Gastrocnemius medialis (tissue), 4 donors: ENCODE measurements around the gene DPEP1. TPM values are rescaled to one million over a fixed set of nuclear protein-coding genes. Genes with fewer than 3 reads are reported as not detected.
"Not testable (repeated sequence)": the region's sequence is repeated elsewhere in the genome, so short reads cannot be mapped to it uniquely, and the experiment has no call there.

Experiments used
- ATAC-seq, 2 donors: fragments of 150-250 bp; one replicate each; pipeline ENCODE4 v1.9.1; 2016
- DNase-seq, 2 donors: peaks; one replicate each; pipeline ENCODE4 v3.0.0-alpha.2; 2019
- H3K27ac ChIP-seq, 4 donors: fragments of 200-600 bp; sonication (generic); 1 replicate in 1 of 4; 2 replicates in 3 of 4; pipeline ENCODE4 v1.5.1; 2016 to 2018; ENCODE audit warnings: mild to moderate bottlenecking in 2 of 4, moderate library complexity in 1 of 4
- H3K27me3 ChIP-seq, 3 donors: fragments of 200-600 bp; sonication (generic) in 2 of 3; 1 replicate in 1 of 3; 2 replicates in 2 of 3; pipeline versions ENCODE4 v1.5.1 to v1.6.0; 2016 to 2019; ENCODE audit warnings: mild to moderate bottlenecking in 1 of 3, moderate library complexity in 1 of 3
- H3K36me3 ChIP-seq, 2 donors: fragments of 200-600 bp; sonication (generic) in 1 of 2; one replicate each; pipeline ENCODE4 v1.5.1; 2017 to 2018
- H3K4me1 ChIP-seq, 2 donors: fragments of 200-600 bp; sonication (generic) in 1 of 2; one replicate each; pipeline ENCODE4 v1.5.1; 2016 to 2017; ENCODE audit warnings: mild to moderate bottlenecking in 2 of 2
- H3K4me3 ChIP-seq, 4 donors: fragments of 200-600 bp; sonication (generic) in 3 of 4; 1 replicate in 1 of 4; 2 replicates in 3 of 4; pipeline ENCODE4 v1.5.1; 2016 to 2019; ENCODE audit warnings: mild to moderate bottlenecking in 2 of 4
- H3K9me3 ChIP-seq, 3 donors: fragments of 200-600 bp; sonication (generic) in 2 of 3; 1 replicate in 1 of 3; 2 replicates in 2 of 3; pipeline ENCODE4 v1.5.1; 2016 to 2019
- CTCF ChIP-seq, 5 experiments: fragments of 450-650 bp in 3 of 5; fragments of 200-600 bp in 2 of 5; sonication (generic) in 2 of 5; IDR thresholded peaks in 4 of 5; conservative IDR thresholded peaks in 1 of 5; 1 replicate in 4 of 5; 2 replicates in 1 of 5; pipeline ENCODE4 v1.5.1; 2016 to 2019; ENCODE audit warnings: antibody characterized with exemption in 5 of 5, mild to moderate bottlenecking in 3 of 5, moderate library complexity in 3 of 5
- POLR2A ChIP-seq, 2 donors: fragments of 450-650 bp; IDR thresholded peaks; one replicate each; pipeline ENCODE4 v1.6.1; 2017; ENCODE audit warnings: antibody characterized with exemption in 2 of 2, mild to moderate bottlenecking in 2 of 2, moderate library complexity in 2 of 2
- in situ Hi-C, 4 donors: fragments of 200-750 bp; cut with MboI; loops; one replicate each; pipeline versions ENCODE4 v1.15.0 to v1.8.0; 2017; ENCODE audit warnings: low sequenced_read_pairs in 4 of 4
- intact Hi-C: fragments of 100-400 bp; cut with DNase I; formaldehyde crosslinking; loops from one replicate; pipeline ENCODE4 v1.15.1; 2023; ENCODE audit warnings: low total_unique reads
- total RNA-seq, 4 donors: library from RNA; depleted of rRNA; stranded (reverse); fragments of >200 nt; gene quantifications; one replicate each; pipeline versions ENCODE4 v1.1.0 to v1.2.3, GENCODE V29; 2016

Gene DPEP1
- total RNA-seq, 4 donors from 2014 or later = not detected

- Histone ChIP-seq H3K27ac (no peak overlapping the region), H3K27me3 (no peaks in the 10 kb centered on the region), H3K4me3 (no peak overlapping the region), H3K4me1 (no peaks in the 10 kb centered on the region), H3K9me3 (no peaks in the 10 kb centered on the region), H3K36me3 (peaks cover 0 to under 1% of the 10 kb centered on the region in 2 donors)
- DNase-seq (no peak), ATAC-seq (no peak)
- TF ChIP-seq CTCF (IDR thresholded peaks at IDR 0.05 in 4 of 5, conservative IDR thresholded peaks at IDR 0.05 in 1 of 5) (no peak), POLR2A (IDR thresholded peaks at IDR 0.05) (no peak)
- in situ Hi-C loops (no loop called here), intact Hi-C loops (no loop called here)
Observed at GRCh38 chr16:89668790-89669158, 55.3 kb downstream of the DPEP1 start.

- no peak overlapping the region for H3K27ac ChIP-seq
- no peaks in the 10 kb centered on the region for H3K36me3 ChIP-seq
- TF ChIP-seq CTCF (IDR thresholded peaks at IDR 0.05 in 4 of 5, conservative IDR thresholded peaks at IDR 0.05 in 1 of 5) (no peak), POLR2A (IDR thresholded peaks at IDR 0.05) (no peak)
- no peak overlapping the region for H3K4me3 ChIP-seq
- H3K27me3 ChIP-seq = no peaks in the 10 kb centered on the region
- no peaks in the 10 kb centered on the region for H3K9me3 ChIP-seq
- intact Hi-C loops = no loop called here
- no peak for ATAC-seq
- no peak for DNase-seq
- in situ Hi-C loops = no loop called here
- no peaks in the 10 kb centered on the region for H3K4me1 ChIP-seq
Observed at GRCh38 chr16:89669755-89670154, 56.3 kb downstream of the DPEP1 start.

GRCh38 chr16:89670496-89671431, 57.3 kb downstream of the DPEP1 start:
- Histone ChIP-seq H3K36me3 (no peaks in the 10 kb centered on the region), H3K4me1 (no peaks in the 10 kb centered on the region), H3K27ac (no peak overlapping the region), H3K27me3 (no peaks in the 10 kb centered on the region), H3K4me3 (no peak overlapping the region), H3K9me3 (no peaks in the 10 kb centered on the region)
- DNase-seq (no peak), ATAC-seq (no peak)
- TF ChIP-seq POLR2A (IDR thresholded peaks at IDR 0.05) (no peak), CTCF (IDR thresholded peaks at IDR 0.05 in 4 of 5, conservative IDR thresholded peaks at IDR 0.05 in 1 of 5) (no peak)
- in situ Hi-C loops = no loop called here
- intact Hi-C loops = no loop called here

GRCh38 chr16:89671565-89671964, 58.1 kb downstream of the DPEP1 start:
- H3K36me3 ChIP-seq, H3K9me3 ChIP-seq, H3K4me1 ChIP-seq, H3K27me3 ChIP-seq, H3K4me3 ChIP-seq, in situ Hi-C loops, intact Hi-C loops, H3K27ac ChIP-seq, DNase-seq, ATAC-seq: not testable (repeated sequence)

GRCh38 chr16:89672177-89672941, 58.9 kb downstream of the DPEP1 start:
- H3K27ac ChIP-seq = peak overlapping the region in 3 of 4 donors; percentile 11 to 50 (median 41)
- H3K27me3 ChIP-seq = no peaks in the 10 kb centered on the region
- H3K36me3 ChIP-seq = no peaks in the 10 kb centered on the region
- H3K4me1 ChIP-seq = no peaks in the 10 kb centered on the region
- no peak overlapping the region for H3K4me3 ChIP-seq
- DNase-seq (no peak), ATAC-seq (no peak)
- in situ Hi-C loops = no loop called here
- intact Hi-C loops = no loop called here
- TF ChIP-seq CTCF (IDR thresholded peaks at IDR 0.05 in 4 of 5, conservative IDR thresholded peaks at IDR 0.05 in 1 of 5) (no peak), POLR2A (IDR thresholded peaks at IDR 0.05) (no peak)
- no peaks in the 10 kb centered on the region for H3K9me3 ChIP-seq
